Glomerular visceral epithelial cell (primary cell): ENCODE data around the gene DCAF15.
A peak's percentile ranks its signal among the peaks of the same experiment; 100 is the strongest.
"Not testable (repeated sequence)": the region's sequence is repeated elsewhere in the genome, so short reads cannot be mapped to it uniquely, and the experiment has no call there.

Source experiments
- DNase-seq: peaks from one replicate; pipeline ENCODE4 v3.0.0-alpha.2; 2016; ENCODE audit errors: extremely low spot score

DCAF15 gene, protein sequence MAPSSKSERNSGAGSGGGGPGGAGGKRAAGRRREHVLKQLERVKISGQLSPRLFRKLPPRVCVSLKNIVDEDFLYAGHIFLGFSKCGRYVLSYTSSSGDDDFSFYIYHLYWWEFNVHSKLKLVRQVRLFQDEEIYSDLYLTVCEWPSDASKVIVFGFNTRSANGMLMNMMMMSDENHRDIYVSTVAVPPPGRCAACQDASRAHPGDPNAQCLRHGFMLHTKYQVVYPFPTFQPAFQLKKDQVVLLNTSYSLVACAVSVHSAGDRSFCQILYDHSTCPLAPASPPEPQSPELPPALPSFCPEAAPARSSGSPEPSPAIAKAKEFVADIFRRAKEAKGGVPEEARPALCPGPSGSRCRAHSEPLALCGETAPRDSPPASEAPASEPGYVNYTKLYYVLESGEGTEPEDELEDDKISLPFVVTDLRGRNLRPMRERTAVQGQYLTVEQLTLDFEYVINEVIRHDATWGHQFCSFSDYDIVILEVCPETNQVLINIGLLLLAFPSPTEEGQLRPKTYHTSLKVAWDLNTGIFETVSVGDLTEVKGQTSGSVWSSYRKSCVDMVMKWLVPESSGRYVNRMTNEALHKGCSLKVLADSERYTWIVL

DNA sequence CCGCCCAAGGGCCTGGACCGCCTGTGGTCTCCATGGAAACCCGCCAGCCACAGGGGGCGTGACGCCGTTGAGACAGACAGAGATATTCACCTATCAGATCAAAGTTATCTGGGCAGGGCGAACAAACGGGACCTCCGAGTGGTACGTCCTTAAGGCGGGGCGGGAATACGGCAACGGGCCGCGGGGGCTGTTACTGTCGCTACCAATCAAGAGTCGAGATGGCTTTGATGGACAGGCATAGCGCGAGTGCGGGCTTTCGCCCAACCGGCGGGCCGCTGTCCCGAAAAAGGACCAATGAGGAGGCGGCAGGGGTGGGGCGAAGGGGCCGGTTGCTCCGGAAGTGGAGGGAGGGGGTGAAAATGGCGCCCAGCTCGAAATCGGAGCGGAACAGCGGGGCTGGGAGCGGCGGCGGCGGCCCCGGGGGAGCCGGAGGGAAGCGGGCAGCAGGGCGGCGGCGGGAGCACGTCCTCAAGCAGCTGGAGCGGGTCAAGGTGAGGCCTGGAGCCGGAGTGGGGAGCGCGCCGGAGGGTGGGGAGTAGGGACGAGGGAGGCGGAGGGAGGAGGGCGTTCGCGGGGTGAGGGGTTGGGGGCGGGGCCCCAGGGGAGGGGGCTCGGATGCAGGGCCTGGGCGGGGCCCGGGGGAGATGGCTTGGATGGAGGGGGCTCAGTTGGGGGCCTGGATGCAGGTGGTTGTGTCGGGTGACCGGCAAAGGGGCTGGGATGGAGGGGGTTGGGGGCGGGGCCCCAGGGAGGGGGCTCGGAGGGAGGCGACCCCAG lies at the start of gene DCAF15:
DCAF15 (plus strand) TSS at position 356 of the 777 bp plus-strand sequence; CDS start at position 360, 4 bp downstream.
- peak; percentile 100 for DNase-seq

DNA sequence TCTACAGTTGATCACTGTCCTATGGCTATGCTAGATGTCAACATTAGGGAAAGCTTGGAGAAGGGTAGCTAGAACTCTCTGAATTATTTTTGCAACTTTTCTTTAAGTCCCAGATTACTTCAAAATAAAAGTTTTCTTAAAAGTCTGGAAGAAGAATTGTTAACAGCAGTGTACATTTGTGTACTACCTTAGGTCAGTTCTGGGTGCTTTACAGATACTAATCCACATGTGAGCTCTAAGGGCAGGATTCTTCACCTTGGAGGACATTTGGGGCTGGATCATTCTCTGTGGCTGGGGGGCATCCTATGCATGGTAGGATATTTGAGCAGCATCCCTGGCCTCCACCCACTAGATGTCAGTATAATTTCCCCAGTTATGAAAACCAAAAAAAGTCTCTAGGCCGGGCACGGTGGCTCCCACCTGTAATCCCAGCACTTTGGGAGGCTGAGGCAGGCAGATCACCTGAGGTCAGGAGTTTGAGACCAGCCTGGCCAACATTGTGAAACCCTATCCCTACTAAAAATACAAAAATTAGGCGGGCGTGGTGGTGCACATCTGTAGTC lies 49.2 kb upstream of the DCAF15 start:
- no peak for DNase-seq

DNA sequence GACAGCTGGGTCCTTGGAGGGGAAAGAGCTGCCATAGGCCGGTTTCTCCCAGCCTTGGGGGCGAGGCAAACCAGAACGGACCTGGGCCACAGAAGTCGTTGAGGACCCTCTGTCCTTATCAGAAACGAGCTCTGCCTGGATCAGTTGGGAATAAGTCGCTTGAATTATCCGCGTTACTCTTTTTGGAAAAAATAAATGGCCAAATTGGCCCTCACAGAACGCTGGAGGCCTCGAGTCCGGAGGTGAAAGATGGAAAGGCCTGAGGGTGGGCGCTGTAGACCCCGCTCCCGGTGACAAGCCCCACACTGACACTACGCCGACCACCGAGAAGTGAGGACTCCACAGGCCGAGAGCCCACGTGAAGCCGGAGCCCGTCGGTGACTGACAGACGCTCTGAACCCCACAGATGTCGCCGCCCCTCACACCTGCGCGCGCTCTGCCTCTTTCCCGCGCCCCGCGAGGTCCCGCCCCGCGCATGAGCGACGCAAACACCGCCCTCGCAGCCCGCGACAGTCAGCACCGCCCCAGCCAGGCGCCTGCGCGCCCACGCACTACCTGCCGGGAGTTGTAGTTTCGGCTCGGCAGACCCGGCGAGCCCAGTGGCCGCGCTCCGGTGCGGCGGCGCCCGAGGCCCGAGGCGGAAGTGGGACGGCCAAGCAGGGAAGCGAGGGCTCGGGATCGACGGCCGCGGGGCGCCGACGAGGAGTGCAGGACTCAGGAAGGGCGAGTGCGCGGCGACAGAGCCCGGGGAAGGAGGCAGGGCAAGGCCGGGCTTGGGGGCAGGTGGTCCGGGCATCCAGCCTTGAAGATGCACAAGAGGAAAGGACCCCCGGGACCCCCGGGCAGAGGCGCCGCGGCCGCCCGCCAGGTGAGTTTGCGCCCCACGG lies 46.4 kb upstream of the DCAF15 start, which contains the start of the genes BRME1 and CC2D1A:
BRME1 (minus strand) TSS at position 484 of the 887 bp plus-strand sequence. CDS start 1,225 bp downstream, outside the sequence.
CC2D1A (plus strand) TSS at position 568 of the 887 bp plus-strand sequence; CDS start at position 809, 241 bp downstream.
- peak; percentile 89 for DNase-seq

DNA sequence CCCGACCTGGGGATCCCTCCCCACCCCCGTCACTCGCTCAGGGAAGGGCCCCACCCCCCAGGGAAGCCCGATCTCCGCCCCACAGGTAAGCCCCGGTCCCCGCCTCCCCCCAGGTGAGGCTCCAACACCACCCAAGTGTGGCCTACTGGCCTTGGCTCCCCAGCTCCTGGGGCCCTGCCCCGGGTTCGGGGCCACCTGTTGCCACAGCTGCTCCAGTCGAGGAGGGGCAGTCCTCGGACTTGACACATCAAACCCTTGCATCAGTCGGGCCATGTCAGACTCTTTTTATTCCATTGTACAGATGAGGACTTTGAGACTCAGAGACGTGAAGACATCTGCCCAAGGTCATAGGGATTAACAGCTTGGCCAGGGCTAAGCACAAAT lies 45.8 kb upstream of the DCAF15 start:
- DNase-seq, result no peak

DNA sequence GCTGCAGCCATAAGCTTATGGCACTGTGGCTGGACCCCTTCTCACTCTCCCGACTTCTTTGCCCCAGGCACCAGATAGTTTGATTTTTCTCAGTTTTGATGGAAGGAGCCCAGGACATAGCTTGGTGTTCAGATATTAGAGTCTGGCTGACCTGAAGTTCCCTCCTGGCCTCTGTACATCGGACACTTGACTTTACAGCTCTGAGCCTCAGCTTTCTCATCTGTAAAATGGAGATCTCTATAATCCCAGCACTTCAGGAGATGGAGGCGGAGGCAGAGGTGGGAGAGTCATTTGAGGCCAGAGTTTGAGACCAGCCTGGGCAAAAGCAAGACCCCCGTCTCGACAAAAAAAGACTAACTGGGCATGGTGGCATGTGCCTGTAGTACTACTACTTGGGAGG lies 45.4 kb upstream of the DCAF15 start:
- DNase-seq, result no peak

DNA sequence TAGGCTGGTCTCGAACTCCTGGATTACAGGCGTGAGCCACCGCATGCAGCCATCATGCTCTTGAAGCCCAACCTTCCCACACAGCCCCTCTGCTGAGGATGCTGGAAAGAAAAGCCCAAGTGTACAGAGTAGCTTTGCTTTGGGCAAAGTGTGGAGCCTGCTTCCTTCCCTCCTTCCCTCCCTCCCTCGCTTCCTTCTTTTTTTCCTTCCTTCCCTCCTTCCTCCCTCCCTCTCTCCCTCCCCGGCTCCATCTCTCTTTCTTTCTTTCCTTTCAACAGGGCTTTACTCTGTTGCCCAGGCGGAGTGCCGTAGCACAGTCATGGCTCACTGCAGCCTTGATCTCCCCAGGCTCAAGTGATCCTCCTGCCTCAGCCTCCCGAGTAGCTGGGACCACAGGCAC lies 43.6 kb upstream of the DCAF15 start:
- no peak for DNase-seq

DNA sequence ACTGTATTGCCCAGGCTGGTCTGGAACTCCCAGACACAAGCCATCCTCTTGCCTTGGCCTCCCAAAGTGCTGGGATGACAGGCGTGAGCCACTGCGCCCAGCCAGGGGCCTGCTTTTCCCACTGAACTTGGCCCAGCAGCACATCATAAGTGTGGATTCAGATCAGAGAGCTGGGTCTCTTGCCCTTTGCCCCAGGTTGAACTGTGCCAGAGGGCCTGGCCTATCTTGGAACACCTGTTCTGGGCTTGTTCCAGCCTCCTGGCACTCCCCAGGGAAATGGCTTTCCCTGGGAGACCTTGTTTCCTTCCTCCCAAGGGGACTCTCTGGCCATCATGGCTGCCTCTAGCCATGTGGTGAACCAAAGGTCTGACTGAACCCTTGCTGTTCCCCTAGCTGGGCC lies 42.9 kb upstream of the DCAF15 start:
- DNase-seq, result no peak

DNA sequence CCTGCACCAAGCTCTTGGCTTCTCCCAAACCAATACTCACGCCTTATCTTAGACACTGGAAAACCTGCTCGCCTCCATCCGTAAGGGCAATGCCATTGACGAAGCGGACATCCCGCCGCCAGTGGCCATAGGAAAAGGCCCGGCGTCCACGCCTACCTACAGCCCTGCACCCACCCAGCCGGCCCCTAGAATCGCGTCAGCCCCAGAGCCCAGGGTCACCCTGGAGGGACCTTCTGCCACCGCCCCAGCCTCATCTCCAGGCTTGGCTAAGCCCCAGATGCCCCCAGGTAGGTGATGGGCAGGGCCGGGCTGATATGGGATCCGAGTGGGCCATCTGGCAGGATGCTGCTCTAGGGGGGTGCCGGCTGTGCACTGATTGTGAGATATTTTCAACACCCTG lies 39.0 kb upstream of the DCAF15 start:
- no peak for DNase-seq

DNA sequence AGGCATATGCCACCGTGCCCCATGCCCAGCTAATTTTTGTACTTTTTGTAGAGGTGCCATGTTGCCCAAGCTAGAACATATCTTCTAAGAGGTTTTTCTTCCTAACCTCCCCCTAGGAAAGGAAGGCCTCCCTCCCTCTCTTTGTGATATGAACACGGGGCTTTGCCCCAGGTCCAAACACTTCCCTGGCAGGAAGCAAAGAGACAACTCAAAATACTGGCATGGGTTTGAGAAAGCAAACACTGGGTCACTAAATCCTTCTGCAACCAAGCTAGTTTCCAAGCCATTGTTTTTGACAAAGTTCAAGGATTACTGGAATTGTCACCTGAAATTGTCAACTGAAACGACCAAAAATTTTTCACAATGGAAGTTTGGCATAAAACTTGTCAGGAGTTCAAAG lies 37.5 kb upstream of the DCAF15 start:
- DNase-seq, result no peak

DNA sequence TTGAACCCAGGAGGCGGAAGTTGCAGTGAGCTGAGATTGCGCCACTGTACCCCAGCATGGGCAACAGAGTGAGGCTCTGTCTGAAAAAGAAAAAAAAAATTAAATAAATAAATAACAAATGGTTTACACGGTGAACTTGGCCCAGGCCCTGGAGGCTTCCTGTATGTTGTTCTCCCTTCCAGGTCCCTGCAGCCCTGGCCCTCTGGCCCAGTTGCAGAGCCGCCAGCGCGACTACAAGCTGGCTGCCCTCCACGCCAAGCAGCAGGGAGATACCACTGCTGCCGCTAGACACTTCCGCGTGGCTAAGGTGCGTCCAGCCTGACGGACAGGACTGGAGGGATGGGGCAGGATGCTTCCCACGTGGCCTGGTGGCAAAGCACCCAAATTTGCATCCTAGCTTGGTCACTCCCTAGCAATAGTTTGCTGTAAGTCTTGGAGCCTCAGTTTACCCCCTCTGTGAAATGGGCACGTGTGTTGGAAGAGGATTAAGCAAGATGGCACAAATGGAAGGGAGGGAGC lies 34.4 kb upstream of the DCAF15 start:
- DNase-seq, result no peak

DNA sequence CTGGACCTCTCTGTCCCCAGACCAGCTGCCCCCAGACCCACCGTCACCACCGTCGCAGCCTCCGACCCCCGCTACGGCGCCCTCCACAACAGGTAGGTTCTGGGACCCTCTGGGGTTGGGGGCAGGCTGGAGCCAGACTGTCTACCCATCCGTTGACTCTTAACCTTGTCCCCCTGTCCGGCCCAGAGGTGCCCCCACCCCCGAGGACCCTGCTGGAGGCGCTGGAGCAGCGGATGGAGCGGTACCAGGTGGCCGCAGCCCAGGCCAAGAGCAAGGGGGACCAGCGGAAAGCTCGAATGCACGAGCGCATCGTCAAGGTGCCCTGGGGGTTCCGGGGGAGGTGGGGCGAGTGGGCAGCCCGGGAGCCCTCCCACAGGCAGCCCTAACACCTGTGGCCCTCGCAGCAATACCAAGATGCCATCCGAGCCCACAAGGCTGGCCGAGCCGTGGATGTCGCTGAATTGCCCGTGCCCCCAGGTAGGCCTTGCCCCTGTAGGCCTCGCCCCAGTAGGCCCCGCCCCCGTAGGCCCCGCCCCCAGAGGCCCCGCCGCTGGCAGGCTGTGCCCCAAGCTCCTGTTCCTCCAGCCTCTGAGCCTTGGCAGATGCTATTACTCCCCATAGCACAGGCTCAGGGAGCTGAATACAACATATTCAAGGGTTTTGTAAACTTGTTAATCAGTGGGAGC lies 33.4 kb upstream of the DCAF15 start:
- no peak for DNase-seq

DNA sequence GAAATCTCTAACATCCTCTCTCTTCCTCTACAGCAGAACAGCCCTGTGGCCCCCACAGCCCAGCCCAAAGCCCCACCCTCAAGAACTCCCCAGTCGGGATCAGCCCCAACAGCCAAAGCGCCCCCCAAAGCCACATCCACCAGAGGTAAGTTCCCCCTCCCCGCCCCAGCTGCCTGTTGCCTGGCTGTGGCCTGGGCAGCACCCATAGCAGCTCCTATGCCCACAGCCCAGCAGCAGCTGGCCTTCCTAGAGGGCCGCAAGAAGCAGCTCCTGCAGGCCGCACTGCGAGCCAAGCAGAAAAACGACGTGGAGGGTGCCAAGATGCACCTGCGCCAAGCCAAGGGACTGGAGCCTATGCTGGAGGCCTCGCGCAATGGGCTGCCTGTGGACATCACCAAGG lies 31.8 kb upstream of the DCAF15 start:
- DNase-seq, result no peak

DNA sequence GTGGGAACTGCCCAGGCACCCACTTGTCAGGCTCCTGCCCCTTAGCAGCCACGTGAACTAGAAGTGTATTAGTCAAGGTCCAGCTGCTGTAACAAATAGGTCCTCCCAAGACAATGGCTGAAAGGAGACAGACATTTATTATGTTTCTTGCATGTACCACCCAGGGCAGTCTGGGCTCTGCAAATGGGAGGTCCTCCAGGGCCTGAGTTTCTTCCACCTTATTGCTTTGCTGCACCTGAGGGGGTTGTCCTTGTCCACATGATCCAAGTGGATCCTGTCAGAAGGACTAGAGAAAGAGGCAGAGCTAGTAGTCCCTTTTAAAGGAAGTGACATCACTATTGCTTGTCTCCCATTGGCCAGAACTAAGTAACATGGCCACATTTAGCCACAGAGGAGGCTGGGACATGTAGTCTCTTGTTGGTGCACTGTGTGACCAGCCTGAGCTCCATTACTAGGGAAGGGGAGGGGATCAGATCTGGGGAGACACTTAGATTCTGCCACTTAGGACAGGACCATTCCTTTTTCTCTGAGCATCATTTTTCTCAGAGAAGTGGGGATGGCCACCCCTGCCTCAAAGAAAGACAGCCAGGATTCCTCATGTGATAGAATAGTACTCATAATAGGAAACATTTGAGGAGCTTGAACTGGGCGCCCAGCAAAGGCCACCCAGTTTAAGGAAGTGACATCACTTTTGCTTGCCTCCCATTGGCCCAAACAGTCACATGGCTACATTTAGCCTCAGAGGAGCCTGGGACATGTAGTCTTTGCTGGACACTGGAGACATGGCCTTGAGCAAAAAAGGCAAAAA lies 31.2 kb upstream of the DCAF15 start:
- peak; percentile 33 for DNase-seq

DNA sequence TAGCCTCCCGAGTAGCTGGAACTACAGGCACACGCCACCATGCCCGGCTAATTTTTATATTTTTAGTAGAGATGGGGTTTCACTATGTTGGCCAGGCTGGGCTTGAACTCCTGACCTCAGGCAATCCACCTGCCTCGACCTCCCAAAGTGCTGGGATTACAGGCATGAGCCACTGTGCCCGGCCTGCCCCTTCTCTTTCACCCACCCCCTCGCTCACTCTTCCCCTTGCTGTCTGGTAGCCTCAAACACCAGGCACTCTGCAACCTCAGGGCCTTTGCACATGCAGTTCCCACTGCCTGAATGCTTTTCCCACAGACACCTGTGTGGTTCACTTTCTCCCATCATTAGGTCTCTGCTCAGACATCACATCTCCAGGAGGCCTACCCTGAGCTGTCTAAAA lies 30.2 kb upstream of the DCAF15 start:
- not testable (repeated sequence) for DNase-seq

DNA sequence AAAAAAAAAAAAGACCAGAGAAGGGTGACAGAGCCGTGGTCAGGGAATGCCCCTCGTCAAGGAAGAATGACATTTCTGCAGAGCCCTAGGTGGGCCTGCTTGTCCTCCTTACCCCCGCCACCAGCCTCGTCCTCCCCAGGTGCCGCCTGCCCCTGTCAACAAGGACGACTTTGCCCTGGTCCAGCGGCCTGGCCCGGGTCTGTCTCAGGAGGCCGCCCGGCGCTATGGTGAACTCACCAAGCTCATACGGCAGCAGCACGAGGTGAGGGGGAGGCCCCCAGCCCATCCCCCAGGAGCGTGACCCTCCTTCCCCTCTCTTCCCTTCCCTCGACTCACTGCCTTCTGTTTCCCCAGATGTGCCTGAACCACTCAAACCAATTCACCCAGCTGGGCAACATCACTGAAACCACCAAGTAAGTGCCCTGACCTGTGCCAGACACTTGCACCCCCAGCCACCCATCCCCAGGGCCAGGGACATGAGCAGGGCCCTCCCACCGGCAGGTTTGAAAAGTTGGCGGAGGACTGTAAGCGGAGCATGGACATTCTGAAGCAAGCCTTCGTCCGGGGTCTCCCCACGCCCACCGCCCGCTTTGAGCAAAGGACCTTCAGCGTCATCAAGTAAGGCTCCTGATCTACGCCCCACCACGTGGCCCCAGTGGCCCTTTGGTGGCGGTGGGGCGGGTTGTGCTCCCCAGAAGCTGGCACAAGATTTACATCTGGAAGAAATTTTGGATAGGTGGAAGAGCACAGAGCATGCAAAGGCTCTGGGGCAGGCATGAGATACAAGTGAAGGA lies 28.9 kb upstream of the DCAF15 start:
- no peak for DNase-seq

DNA sequence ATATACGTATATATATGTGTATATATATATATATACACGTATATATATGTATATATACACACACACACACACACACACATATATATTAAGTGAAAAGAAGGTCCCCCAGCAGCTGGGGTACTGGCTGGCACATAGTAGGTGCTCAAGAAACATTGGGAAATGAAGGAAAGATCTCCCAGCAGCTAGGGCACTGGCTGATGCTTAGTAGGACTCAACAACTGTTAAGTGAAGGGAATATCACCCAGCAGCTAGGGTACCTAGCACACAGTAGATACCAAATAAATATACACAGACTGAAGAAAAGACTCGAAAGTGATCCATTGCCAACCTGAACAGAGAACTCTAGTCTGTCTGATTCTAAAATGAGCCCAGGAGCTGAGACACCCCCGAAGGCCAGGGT lies 26.3 kb upstream of the DCAF15 start:
- DNase-seq, result no peak

DNA sequence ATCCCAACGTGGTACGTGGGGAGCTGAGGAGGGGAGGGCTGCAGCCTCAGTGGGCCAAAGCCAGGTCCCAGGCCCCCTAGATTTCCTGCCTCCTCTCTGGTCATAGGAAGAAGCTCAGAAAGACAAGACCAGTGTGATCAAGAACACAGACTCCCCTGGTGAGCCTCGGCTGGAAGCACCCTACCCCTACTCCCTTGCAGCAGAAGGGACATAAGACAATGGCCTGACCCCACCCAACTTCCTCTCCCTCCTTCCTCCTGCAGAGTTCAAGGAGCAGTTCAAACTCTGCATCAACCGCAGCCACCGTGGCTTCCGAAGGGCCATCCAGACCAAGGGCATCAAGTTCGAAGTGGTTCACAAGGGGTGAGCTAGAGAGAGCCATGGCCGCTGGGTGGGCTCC lies 25.6 kb upstream of the DCAF15 start:
- DNase-seq, result no peak

DNA sequence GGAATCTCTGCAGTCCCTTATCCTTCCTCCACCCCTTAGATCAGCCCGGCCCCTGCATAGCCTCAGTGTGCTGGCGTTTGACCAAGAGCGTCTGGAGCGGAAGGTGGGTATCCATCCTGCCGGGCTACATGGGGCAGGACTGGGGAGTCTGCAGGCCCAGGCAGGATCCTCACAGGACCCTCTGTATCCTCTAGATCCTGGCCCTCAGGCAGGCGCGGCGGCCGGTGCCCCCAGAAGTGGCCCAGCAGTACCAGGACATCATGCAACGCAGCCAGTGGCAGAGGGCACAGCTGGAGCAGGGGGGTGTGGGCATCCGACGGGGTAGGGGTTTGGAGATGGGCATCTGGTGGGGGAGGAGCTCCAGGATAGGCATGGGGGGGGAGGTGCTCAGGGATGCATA lies 23.0 kb upstream of the DCAF15 start:
- DNase-seq, result no peak

DNA sequence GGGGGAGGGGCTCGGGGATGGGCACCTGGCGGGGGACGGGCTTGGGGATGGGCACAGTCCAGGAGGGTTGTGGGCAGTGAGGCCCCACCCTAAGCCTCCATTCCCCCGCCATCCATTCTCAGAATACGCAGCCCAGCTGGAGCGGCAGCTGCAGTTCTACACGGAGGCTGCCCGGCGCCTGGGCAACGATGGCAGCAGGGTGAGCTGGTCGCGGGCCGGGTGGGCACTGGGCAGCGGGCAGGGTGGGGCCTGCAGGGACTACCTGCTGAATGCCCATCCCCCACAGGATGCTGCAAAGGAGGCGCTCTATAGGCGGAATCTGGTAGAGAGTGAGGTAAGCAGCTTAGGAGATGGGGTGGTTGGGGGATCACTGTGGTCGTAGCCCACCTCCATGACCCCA lies 22.4 kb upstream of the DCAF15 start:
- DNase-seq, result no peak
